GM18502 (cell line): ENCODE data around the gene YBX1.
"Not testable (repeated sequence)": the region's sequence is repeated elsewhere in the genome, so short reads cannot be mapped to it uniquely, and the experiment has no call there.

Source experiments
- ATAC-seq: cut with Tn5 transposase; IDR thresholded peaks from one replicate; pipeline ENCODE4 v1.9.1; 2021; ENCODE audit warnings: mild to moderate bottlenecking; ENCODE audit not compliant: unreplicated experiment, poor library complexity

Gene YBX1

DNA sequence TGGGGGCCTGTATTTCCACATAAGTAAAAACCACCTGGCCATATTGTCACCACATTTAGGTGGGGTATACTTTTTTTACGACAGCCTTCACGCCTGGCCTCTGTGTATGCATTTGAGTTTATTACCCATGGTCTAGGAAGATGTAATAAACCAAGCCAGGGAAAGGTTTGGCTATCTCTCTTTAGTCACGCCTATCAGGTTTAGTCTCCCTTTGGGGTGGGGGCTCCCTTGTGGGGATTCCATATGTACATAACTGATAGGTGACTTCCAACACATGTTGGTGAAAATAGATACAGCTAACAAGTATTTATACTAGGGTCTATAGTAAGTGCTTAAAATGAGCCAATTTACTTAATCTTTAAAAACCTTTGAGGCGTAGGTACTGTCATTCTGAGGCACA, 4.2 kb downstream of the YBX1 start:
- no peak for ATAC-seq

- ATAC-seq = no peak
Measured at GRCh38 chr1:42689912-42690311, 7.7 kb downstream of the YBX1 start.

DNA sequence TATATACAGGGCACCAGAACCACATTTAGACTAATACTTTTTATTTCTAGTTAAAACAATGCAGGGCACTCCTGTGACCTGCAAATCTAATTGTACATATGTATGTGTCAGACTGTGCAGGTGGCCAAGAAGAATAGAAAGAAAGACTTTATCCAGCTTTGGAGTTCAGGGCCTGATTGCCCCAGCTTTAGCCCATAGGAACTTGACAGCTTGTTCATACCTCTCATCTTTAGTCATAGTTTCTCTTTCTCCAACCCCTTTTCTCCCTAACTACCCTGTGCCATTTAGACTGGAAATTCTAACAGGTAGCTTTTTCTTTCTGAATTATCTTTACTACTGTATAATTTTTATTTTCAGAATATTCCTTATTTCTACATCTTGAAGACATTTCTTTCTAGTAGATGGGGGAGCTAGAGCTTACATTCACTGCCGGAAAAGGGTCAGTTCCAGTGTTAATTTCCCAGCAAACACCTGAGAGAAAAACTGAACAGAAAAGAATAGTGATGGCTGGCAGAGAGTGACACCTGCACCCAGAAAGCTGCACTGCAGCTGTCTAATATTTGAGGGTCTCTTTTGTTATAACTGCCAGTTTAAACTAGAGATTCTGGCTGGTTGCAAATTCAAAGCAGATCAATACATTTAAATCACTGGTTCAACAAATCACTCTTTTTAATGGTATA, 8.4 kb downstream of the YBX1 start:
- no peak for ATAC-seq

DNA sequence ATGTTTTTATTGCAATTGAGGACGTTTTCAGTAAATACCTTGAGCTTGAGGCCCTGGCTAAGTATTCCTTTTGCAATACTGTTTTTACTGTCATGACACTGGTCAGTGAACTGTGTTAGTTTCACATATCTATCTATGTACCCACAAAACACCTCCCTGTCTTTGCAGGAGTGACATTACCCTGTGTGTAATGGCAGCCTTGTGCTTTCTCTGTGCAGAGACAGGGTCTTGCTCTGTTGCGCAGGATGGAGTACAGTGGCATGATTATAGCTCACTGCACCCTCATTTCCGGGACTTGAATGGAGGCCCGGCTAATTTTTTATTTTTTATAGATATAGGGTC, 8.9 kb downstream of the YBX1 start:
- no peak for ATAC-seq

DNA sequence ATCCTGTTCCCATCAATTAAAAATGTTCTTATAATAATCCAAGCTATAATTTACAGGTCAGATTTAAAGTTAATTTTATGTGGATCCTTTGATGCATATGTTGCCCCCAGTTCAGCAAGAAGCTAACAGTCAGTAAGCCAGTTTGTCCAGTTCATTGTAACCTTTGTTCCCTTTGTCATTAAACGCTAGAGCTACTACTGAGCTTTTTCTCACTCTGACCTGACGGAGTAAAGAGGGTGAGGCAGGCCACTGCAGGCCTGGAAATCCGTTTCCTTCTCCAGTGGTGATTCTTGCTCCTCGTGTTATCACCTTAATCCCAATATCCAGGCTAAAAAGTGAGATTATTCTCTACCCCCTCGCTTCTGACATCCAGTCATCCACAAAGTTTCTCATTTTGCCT, 10.2 kb downstream of the YBX1 start:
- ATAC-seq = no peak

GRCh38 chr1:42692911-42693310, 10.7 kb downstream of the YBX1 start:
- ATAC-seq = no peak

GRCh38 chr1:42698081-42698813, 16.0 kb downstream of the YBX1 start:
- ATAC-seq = no peak

- ATAC-seq = no peak
Measured at GRCh38 chr1:42700006-42700405, 17.8 kb downstream of the YBX1 start.

DNA sequence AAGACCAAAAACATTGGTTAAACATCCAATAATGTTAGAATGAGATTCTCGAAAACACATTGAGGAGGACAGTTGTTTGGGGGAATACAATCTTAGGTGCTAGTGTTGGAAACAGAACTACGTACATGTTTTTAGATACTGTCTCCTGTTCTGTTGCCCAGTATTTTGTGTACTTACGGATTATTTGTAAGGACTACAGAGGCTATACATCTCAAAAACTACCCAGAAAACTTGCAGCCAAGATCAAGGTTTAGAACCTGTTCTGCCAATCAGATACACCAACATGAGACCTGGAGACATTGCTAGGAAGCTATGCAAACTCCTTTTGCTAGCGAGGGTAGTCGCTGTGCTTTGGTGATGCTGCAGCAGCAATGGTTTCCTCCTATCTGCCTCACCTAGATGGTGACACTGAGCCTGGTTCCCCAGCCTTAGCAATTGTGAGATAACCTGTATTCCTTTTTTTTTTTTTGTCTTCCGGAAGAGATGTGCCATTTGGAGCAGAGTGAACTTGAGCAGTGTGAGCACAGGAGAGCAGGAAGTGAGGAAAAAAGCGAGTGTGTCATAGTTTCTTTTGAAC, 21.8 kb downstream of the YBX1 start:
- ATAC-seq = no peak

DNA sequence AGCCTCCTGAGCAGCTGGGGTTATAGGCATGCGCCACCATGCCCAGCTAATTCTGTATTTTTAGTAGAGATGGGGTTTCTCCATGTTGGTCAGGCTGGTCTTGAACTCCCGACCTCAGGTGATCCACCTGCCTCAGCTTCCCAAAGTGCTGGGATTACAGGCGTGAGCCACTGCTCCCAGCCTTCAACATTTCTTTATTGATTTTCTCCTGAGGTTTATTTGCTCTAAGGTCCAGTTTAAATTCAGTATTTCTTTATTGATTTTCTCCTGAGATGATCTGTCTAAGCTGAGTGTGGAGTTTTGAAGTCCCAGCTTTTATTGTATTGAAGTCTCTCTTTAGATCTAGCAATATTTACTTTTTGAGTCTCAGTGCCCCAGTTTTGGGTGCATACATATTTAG, 30.6 kb downstream of the YBX1 start:
- ATAC-seq = not testable (repeated sequence)

DNA sequence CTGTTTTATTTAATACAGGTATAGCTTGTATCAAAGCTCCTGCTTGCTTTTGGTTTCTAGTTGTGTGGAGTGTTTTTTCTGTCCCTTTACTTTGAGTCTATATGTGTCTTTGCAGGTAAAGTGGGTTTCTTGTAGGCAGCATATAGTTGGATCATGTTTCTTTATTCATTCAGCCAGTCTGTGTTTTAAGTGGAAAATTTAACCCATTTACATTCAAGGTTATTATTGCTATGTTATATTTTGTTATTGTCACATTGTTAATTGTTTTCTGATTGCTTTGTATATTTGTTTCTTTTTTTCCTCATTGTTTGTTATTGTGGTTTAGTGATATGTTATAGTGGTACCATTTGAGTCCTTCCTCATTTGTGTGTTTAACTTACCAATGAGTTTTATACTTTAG, 31.1 kb downstream of the YBX1 start:
- ATAC-seq = no peak

DNA sequence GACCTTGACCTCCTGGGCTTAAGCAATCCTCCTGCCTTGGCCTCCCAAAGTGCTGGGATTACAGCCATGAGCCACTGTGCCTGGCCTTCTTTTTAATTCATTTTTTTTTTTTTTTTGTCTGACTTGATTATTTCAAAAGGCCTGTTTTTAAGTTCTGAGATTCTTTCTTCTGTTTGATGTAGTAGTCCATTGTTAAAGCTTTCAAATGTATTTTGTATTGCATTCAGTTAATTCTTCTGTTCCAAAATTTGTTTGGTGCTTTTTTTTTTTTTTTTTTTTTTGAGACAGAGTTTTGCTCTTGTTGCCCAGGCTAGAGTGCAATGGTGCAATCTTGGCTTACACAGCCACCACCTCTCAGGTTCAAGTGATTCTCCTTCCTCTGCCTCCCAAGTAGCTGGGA, 32.2 kb downstream of the YBX1 start:
- ATAC-seq = not testable (repeated sequence)

GRCh38 chr1:42720868-42721267, 38.6 kb downstream of the YBX1 start:
- no peak for ATAC-seq

GRCh38 chr1:42721926-42722325, 39.7 kb downstream of the YBX1 start:
- ATAC-seq = no peak

DNA sequence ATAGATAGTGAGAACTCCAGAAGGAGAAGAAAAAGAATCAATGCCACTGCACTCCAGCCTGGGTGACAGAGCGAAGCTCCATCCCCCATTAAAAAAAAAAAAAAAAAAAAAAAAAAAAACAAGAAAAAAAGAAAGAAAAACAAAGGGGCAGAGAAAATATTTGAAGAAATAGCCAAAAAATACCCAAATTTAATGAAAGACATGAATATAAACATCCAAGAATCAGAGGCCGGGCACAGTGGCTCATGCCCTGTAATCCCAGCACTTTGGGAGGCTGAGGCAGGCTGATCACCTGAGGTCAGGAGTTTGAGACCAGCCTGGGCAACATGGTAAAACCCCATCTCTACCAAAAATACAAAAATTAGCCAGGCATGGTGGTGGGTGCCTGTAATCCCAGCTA, 40.2 kb downstream of the YBX1 start:
- ATAC-seq = not testable (repeated sequence)

DNA sequence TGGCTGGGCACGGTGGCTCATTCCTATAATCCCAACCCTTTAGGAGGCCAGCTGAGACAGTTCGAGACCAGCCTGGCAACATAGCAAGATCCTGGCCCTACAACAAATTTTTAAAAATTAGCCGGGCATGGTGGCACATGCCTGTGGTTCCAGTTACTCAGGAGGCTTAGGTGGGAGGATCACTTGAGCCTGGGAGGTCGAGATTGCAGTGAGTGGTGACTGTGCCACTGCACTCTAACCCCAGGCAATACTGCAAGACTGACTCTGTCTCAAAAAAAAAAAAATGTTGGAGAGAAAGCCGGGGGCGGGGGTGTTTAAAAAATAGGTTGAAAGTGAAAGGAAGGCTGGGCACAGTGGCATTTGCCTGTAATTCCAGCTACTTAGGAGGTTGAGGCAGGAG, 41.3 kb downstream of the YBX1 start:
- no peak for ATAC-seq

DNA sequence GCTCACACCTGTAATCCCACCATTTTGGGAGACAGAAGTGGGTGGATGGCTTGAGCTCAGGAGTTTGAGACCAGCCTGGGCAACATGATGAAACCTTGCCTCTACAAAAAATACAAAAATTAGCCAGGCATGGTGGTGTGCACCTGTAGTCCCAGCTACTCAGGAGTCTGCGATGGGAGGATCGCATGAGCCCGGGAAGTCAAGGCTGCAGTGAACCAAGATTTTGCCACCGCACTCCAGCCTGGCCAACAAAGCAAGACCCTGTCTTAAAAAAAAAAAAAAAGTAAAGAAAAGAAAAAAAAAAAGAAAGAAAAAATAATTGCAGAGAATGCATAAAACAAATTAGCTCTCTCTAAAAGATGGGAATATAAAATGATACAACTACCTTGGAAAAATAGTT, 43.6 kb downstream of the YBX1 start:
- not testable (repeated sequence) for ATAC-seq

- no peak for ATAC-seq
Measured at GRCh38 chr1:42730002-42730401, 47.8 kb downstream of the YBX1 start.

DNA sequence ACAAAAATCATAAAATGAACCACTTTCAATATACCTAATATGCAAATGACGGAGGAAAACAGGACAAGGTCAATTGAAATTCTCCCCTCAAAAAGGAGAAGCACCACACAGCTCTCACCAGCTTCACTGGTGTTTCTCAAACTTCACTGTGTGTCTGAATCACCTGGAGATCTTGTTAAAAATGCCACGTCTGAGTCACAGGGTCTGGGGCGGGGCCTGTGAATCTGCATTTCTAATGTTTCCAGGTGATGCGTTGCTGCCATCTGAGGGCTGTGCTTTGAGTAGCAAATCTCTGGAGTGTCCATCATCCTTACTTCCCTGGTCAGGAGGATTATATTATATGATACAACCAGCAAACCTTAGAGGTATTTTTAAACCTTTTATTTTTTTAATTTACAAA, 48.8 kb downstream of the YBX1 start:
- ATAC-seq = no peak

- no peak for ATAC-seq
Measured at GRCh38 chr1:42731585-42731984, 49.4 kb downstream of the YBX1 start.

DNA sequence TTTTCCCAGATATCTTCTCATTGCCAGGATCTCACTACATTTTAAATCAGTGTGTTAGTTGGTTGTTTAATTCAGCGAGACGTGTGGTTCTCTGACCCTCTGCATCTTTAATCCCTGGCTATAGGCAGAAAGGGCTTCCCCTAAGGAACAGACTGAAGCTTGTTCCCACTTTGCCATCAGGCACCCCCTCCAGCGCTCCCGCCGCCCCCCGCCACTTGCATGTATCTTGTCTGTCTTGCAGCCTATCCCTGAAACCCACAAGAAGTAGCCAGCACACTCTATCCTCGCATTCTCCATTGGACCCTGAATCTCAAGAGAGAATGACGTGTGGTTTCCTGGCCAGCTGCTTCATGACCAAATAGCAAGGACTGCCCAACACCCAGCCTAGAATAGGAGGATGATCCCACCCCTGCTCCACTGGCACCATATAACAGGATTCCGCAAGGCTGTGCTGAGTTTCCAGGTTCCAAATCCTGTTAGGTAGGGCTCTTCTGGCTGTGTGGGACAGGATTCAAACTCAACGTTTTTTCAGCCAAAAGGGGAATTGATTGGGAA, 50.0 kb downstream of the YBX1 start:
- ATAC-seq = no peak
